ENCODE measurements around the gene PRTN3.

Gene PRTN3

GRCh38 chr19:827314-827709 lies 13.5 kb upstream of the PRTN3 start:
- TF ChIP-seq CTCF (IDR thresholded peaks at IDR 0.05), result no peak
- H3K4me1 ChIP-seq, result peaks cover 0 to 3% (median 2%) of the 10 kb centered on the region in 4 donors
- no peak for DNase-seq

GRCh38 chr19:827710-828321 lies 13.0 kb upstream of the PRTN3 start, which contains the start of gene AZU1:
Gene AZU1, plus strand, starts transcription at chr19:827837. Its CDS starts 10 bp downstream, at chr19:827847.
- Histone ChIP-seq H3K36me3 (no peaks in the 10 kb centered on the region), H3K27me3 (peaks cover 0 to 82% of the 10 kb centered on the region in 2 donors), H3K4me3 (no peak within 1 kb of the TSS), H3K27ac (no peak within 1 kb of the TSS), H3K9me3 (no peaks in the 10 kb centered on the region), H3K4me1 (no peaks in the 10 kb centered on the region)
- no peak for TF ChIP-seq CTCF (IDR thresholded peaks at IDR 0.05)
- DNase-seq, result no peak
- intact Hi-C loops (cut with DNase I; ENCODE audit: low total_unique reads), result no loop called here

More at GRCh38 chr19:827314-827709, 13.5 kb upstream of the PRTN3 start:
- Histone ChIP-seq H3K27ac (no peak overlapping the region), H3K36me3 (no peaks in the 10 kb centered on the region), H3K4me3 (no peak overlapping the region), H3K27me3 (peaks cover 5 to 83% of the 10 kb centered on the region in 2 donors), H3K9me3 (no peaks in the 10 kb centered on the region)
- intact Hi-C loops (cut with DNase I; ENCODE audit: low total_unique reads), result no loop called here

- intact Hi-C loops (cut with DNase I; ENCODE audit: low total_unique reads), result no loop called here
- Histone ChIP-seq H3K4me3 (no peak overlapping the region), H3K4me1 (no peaks in the 10 kb centered on the region), H3K27ac (no peak overlapping the region), H3K36me3 (no peaks in the 10 kb centered on the region), H3K27me3 (peaks cover 0 to 73% of the 10 kb centered on the region in 2 donors), H3K9me3 (no peaks in the 10 kb centered on the region)
- no peak for DNase-seq
- no peak for TF ChIP-seq CTCF (IDR thresholded peaks at IDR 0.05)
Observed at GRCh38 chr19:829129-829758, 11.6 kb upstream of the PRTN3 start.

- no peak for DNase-seq
- intact Hi-C loops (cut with DNase I; ENCODE audit: low total_unique reads), result no loop called here
- no peak for TF ChIP-seq CTCF (IDR thresholded peaks at IDR 0.05)
- H3K4me3 ChIP-seq, result no peak overlapping the region
- peaks cover 0 to 73% of the 10 kb centered on the region in 2 donors for H3K27me3 ChIP-seq
- H3K4me1 ChIP-seq, result no peaks in the 10 kb centered on the region
- H3K27ac ChIP-seq, result no peak overlapping the region
- H3K9me3 ChIP-seq, result no peaks in the 10 kb centered on the region
- no peaks in the 10 kb centered on the region for H3K36me3 ChIP-seq
Observed at GRCh38 chr19:831407-832369, 9.1 kb upstream of the PRTN3 start.

GRCh38 chr19:834216-834615 lies 6.6 kb upstream of the PRTN3 start:
- peaks cover 0 to under 1% (median 0%) of the 10 kb centered on the region in 4 donors for H3K4me1 ChIP-seq
- H3K4me3 ChIP-seq, result no peak overlapping the region
- peaks cover 0 to 72% of the 10 kb centered on the region in 2 donors for H3K27me3 ChIP-seq
- H3K27ac ChIP-seq, result no peak overlapping the region
- no peaks in the 10 kb centered on the region for H3K36me3 ChIP-seq
- intact Hi-C loops (cut with DNase I; ENCODE audit: low total_unique reads), result no loop called here
- no peaks in the 10 kb centered on the region for H3K9me3 ChIP-seq
- DNase-seq, result no peak
- TF ChIP-seq CTCF (IDR thresholded peaks at IDR 0.05), result no peak
